ENCODE data around the gene CARHSP1.
"Not testable (repeated sequence)": the region's sequence is repeated elsewhere in the genome, so short reads cannot be mapped to it uniquely, and the experiment has no call there.

The CARHSP1 gene

DNA sequence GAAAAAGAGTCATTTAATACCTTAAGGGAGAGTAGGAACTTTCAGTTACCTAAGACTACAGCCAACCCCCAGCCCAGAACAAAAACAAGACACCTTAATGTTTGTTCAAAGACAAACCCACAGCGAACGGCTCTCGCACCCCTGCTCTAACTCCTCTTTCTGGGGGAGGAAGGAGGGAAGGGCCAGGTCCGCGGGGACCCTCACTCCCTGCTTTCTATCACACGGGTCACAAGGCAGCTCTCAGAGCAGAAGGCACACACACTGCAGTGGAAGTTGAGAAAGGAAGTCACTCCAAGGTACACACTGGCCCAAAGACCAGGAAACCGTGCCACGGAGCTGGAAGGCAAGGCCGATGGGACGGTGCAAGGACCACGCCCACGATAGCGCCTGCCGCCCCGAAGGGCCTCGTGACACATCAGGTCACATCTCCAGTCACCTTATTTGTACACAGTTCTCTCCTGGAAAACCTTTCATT, 23.3 kb upstream of the CARHSP1 start:
- DNase-seq = no peak

DNA sequence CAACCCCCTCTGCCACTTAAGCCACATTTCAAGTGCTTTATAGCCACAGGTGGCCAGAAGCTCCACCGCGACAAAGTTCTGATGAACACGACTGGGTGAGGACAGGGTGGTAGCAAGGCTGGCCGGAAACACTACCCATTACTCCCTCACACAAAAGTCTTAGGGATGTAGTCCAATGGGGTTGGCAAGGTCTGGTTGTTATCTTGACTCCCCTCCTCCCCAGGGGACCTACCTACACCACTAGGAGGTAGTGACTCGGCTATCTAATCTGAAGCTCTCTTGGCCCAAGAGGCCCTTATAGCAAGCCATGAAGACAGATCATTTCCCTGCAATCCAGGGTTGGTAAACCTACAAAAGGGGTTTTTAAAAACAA, 21.7 kb upstream of the CARHSP1 start:
- no peak for DNase-seq

DNA sequence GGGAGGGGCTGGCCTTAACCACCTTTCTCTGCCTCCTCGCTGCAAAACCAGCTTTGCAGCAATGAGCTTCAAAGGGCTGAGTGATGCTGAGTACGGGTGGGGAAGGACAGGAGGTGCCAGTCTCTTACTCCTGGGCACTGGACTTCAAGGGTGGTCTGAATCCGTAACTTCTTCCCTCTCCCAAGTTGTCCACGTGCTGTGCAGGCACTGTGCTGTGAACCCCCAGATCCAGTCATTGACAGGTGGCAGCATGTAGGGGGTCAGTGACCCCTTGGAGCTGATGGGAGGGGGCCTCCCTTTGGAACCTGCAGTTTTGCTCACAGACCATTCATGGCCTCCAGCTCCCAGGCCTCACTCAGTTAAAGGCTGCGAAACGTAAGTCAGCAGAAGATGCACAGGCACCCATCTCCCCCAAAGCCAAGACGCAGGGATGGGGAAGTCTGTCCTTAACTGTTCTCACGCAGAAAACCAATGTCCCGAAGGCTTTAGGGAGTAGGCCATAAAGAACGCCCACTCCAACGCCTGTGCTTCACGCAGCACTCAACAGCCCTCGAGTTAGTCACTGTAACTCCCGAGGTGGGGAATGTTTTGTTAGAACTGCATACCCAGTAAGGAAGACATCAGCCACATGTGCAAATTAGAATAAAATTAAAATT, 21.2 kb upstream of the CARHSP1 start:
- no peak for DNase-seq

DNA sequence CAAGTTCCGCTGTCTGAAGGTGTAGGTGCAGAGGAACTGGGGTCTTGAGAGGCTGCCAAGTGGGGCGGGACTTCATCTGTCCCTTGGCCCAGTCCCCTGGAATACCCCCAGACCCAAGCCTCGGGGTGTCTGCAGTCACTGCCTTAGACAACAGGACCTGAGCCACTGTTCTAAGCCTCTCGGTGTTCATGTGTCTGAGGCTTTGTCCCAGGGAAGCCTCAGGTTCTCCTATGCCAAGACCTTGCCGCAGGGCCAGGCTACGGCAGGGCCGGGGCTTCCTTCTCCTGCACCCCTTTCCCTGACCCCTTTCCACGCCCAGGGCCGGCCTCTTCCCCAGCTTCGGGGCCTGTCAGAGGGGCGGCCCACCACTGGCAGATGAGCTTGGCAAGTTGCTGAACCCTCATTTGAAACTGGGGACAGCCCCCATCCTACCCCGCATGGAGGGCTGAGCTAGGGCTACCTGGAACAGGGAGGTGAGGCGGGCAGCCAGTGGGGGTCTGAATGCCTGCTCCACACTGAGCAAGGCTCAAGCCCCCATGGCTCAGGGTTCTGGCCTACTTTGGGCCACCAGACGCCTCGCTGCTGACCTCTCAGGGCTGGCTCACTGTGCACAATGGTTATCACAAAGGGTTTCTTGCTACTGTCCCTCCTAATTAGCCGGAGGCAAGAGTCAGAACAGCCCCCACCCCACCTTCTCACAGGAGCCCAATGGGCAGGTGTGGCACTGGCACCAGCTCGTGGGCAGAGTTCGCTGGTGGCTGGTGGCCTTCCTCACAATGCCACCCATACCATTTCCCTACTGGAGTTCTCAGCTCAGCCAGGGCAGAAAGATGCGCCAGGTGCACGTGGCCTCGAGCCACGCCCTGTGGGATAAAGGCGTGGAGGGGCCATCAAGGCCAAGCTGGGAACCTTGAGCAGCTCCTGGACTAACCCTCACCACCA, 20.4 kb upstream of the CARHSP1 start:
- no peak for DNase-seq

DNA sequence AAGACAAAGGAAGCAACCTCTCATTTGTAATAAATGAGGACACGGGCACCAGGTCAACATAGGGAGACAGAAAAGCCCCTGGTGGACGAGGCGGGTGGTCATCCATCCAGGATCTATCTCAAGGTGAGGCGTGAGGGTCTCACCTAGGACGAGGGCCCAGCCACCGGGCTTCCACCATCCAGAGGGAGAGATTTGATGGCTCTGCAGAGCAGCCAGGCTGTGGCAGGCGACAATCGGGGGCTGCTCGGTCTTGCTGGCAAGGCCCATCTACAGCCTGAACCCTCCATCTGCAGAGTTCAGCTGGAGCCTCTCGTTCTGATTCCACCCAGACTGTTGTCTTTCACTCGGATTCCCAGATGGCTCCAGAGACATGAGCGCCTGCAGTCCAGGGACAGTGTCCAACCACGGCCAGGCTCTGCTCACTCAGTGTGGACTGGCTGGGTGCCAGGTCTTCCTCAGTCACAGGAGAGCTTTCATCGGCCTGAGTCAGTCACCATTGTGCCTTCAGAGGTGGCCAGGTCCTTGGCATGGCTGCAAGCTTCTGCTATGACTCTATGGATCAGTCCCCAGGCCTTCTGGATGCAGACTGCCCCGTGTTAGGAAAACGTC, 19.2 kb upstream of the CARHSP1 start:
- no peak for DNase-seq

DNA sequence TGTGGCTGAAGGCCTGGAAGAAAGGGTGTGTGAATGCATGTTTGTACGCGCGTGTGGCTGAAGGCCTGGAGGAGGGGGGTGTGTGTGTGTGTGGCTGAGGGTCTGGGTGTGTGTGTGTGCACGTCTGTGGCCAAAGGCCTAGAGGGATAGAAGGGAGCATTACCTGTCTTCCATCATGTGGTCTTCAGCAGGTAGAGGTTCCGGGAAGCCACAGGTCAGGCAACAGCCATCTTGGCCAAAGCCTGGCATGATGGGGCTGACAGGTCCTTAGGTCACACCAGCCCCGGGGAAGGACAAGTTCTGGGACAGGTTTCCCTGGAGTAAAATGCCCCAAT, 18.6 kb upstream of the CARHSP1 start:
- DNase-seq = no peak

DNA sequence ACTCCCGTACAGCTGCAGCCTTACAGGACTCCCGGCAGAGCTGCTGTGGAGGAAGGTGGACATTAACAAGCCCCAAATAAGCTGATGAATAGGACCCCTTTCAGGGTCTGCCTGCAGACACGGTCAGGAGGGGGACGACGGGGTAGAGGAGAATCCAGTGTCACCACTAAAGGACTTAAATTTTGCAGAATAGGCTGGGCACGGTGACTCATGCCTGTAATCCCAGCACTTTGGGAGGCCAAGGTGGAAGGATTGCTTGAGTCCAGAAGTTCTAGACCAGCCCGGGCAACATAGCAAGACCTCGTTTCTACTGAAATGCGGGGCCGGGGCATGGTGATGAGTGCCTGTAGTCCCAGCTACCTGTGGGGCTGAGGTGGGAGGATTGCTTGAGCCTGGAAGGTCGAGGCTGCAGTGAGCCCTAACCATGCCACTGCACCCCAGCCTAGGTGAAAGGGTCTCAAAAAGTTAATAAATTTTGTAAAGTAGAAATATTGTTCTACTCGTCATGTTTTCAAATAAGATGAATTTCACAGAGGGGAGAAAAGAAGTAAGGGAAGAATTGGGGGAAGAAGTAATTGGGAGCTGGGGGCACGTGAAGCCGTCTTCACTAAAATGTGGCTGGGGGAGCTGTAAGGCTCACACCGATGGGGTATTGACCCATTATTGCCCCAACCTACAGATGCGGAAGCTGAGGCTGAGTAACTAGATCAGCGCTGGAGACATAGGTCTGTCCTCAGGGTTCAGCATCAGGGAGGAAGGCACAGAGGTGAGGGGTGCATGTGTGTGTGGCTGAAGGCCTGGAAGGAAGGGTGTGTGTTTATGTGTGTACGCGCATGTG, 18.0 kb upstream of the CARHSP1 start:
- DNase-seq = no peak

DNA sequence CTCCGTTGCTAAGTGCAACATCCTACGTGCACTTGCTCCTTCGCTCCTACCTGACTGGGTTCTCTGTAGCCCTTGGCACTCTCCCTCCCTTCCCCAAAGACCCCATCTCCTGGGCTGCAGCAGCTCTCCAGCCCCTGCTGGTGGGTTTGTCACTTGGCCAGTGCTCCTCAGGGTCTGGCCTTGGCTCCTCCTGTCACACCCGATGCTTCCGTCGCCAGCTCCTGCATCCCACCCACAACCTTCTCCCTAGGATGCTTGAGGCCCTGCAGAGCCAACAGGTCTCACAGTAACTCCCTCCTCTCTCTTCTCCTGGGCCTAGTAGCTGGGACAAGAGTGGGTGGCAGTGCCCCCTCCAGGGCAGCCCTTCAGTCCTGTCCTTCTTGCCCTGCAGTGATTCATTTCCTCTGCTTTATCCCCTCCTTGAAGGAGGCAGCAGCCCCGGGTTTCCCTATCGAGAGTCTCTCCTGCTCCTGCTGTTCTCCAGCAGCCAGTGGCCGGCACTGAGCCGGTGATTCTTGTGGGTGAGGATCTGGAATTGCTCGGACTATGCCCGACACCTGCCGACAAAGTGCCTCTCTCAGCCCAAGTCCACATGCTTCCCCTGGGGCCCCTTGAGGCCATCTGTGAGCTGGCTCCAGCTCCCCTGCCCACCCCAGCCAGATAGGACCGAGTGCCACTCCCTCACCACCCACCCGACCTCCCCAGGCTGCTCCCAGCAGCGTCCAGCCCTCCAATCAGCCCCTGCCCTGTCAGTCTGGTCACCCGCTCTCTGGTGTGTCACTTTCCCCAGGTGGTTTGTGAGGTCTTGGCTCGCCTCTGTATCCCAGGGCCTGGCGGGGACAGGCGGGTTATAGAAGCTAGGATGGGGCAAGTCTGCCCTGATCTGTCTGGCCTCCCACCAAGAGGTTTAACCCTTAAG, 17.1 kb upstream of the CARHSP1 start:
- DNase-seq = no peak

DNA sequence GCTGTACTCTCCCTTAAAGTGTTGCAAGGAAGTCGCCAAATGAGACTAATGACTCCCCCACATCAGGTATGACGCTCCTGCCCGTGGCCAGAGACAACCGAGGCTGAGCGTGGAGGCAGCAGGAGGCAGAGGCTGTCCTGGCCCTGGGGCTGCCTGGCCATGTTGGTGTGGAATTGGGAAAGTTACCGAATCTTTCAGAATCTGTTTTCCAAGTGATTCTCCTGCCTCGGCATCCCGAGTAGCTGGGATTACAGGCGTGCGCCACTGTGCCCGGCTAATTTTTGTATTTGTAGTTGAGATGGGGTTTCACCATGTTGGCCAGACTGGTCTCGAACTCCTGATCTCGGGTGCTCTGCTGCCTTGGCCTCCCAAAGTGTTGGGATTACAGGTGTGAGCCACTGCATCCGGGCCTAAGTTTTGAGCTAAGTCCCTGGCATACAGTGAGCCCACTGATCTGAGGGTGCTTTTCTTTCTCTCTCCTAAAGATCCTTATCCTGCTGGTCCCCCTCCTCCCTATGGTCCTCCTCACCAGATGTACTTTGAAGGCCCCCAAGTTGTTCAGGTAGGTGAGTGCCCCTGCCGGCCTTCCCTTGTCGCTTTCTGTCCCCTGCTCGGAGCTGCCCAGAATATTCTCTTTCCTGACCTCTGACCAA, 14.0 kb upstream of the CARHSP1 start:
- no peak for DNase-seq

DNA sequence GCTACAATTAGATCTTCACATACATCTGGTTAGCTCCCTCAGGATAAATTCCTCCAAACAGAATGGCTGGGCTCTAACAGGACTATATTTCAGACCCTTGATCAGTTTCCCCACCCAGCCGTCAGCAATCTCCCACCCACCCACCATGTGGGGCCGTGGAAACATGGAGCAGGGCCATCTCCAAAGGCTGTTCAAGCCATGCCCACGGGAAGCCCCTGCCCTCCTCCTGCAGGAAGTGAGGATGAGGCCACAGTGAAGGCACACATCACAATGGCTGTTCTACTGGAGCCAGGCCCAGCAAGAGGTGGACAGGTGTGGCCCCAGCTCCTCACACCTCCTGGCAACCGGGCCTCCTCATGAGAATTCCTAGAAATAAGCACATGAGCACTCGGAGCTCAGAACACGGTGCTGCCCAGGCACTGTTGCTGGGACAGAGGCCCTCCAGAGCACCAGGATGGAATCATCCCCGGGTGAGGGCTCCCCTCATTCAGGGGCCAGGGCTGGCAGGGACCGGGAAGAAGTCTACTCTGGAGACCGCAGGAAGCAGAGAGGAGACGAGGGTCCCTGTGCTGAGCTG, 13.3 kb upstream of the CARHSP1 start, which contains the start of gene LITAFD:
TSS of gene LITAFD (plus strand) at position 311 of the 577 bp plus-strand sequence. CDS start 2,005 bp downstream, outside the sequence.
- DNase-seq = no peak

DNA sequence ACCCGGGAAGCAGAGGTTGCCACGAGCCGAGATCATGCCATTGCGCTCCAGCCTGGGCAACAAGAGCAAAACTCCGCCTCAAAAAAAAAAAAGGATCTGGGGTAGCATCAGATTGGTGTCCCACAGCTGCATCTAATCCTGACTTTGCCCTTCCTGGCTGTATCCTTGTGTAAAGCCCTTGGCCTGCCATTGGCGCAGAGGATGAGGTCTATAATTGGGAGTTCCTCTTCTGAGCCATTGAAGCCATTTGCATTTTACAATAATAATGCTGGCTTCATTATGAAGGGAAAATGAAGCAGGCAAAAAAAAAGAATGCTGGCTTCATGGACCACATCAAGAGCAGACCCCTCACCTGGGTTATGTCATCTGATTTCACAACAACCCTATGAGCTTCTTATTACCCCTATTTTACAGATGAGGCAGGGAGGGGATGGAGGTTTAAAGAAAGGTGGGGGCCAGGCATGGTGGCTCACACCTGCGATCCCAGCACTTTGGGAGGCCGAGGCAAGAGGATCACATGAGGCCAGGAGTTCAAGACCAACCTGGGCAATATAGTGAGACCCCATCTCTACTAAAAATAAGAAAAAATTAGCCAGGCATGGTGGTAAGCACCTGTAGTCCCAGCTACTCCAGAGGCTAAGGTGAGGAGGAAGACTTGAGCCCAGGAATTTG, 12.2 kb upstream of the CARHSP1 start:
- DNase-seq = no peak

DNA sequence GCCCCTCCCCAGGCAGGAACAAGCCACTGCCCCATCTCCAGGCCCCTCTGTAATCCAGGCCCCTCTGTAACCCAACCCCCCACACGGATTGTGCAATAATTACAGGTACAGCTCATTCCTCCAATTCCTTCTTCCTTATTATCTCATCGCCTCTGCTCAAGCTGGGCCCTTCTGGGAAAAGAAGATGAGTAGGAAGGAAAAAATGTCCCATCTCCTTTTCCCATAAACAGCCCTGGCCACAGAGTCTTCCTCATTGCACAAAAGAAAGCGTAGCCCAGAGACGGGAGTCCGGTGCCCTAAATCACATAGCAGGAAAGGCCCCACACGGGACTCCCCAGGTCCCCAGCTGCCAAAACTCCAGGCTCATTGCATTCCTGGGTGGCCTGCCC, 9.7 kb upstream of the CARHSP1 start:
- DNase-seq = no peak

DNA sequence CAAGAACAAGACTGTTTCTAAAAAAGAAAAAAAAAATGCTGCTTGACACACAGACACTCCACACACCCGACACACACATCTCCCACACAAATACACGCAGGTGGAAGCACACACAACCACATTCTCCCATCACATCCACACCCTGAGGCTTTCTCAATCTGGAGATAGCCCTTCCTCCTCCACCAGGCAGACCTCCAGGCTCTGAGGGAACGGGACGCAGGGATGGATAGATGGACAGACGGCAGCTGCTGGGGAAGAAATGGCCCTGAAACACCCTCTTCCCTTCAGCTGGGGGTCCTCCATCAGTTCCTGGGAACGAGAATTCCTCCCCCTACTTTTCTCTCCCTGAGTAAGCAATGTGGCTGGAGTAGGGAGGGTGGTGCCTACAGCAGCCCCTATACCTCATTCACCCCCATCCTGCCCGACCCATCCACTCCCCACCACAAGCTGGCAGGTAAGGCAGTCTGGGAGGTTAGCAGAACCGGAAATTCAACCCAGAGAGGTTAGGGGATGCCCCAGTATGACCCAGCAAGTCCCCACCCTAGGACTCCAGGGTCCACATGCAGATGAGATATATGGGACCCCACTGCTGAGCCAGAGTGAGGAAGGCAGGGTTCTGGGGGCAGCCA, 9.2 kb upstream of the CARHSP1 start:
- no peak for DNase-seq

DNA sequence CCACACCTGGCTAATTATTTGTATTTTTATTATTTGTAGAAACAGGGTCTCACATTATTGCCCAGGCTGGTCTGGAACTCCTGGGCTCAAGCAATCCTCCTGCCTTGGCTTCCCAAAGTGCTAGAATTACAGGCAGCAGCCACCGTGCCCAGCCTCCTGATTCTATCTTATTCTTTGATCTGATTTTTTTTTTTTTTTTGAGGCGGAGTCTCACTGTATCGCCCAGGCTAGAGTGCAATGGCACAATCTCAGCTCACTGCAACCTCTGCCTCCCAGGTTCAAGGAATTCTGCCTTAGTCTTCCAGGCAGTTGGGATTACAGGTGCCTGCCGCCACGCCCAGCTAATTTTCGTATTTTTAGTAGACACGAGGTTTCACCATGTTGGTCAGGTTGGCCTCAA, 6.5 kb upstream of the CARHSP1 start:
- DNase-seq = not testable (repeated sequence)

DNA sequence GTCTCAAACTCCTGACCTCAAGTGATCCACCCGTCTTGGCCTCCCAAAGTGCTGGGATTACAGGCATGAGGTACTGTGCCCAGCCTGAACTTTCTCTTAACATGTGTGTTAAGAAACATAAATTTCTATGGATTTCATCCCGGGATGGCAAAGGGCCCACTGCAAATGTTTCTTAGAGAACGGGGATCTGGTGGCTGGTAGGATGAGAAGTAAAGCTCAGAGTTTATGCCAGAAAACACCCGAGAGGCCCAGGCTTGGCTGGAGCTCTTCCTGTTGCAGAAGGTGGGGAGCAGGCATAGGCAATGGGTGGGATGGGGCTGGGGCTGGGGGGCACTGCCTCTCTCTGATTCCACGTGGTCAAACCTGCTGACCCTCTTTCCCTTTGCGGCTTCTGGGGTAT, 5.6 kb upstream of the CARHSP1 start:
- no peak for DNase-seq

DNA sequence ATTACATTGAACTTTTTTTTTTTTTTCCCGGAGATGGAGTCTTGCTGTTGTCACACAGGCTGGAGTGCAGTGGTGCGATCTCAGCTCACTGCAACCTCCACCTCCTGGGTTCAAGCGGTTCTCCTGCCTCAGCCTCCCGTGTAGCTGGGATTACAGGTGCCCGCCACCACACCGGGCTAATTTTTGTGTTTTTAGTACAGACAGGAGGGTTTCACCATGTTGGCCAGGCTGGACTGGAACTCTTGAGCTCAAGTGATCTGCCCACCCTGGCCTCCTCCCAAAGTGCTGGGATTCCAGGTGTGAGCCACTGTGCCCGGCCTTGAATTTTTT, 5.0 kb upstream of the CARHSP1 start:
- DNase-seq = not testable (repeated sequence)

DNA sequence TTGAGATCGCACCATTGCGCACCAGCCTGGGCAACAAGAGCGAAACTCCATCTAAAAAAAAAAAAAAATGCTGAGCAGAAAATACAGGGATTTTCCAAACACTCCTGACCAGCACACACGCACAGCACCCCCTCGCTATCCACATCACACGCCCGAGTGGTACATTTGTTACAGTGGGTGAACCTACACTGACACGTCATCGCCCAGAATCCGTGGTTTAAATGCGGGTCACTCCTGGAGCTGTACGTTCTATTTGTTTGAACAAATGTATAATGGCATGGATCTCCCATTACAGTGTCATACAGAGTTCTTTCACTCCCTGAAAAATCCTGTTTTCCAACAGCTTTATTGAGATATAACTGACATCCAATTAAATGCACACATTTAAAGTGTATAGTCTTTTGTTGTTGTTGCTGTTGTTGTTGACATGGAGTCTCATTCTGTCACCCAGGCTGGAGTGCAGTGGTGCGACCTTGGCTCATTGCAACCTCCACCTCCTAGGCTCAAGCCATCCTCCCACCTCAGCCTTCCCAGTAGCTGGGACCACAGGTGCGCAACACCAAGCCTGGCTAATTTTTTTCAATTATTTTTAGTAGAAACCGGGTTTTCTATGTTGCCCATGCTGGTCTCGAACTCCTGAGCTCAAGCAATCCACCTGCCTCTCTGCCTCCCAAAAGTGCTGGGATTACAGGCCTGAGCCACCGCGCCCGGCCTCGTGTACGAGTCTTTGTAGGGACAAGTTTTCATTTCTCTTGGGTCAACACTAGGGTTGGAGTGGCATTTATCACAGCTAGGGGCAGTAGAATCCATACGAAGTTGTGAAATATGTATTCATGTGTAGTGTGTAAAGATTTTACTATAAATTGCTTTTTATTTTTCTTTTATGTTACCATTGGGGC, 4.4 kb upstream of the CARHSP1 start:
- no peak for DNase-seq

DNA sequence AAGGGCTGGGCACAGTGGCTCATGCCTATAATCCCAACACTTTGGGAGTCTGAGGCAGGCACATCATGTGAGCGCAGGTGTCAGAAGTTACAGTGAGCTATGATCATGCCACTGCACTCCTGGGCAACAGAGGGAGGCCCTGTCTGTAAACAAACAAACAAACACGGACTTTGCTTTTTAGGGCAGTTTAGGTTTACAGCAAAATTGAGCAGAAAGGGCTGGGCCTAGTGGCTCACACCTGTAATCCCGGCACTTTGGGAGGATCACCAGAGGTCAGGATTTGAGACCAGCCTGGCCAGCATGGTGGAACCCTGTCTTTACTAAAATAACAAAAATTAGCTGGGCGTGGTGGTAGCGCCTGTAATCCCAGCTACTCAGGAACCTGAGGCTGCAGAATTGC, 3.3 kb upstream of the CARHSP1 start:
- DNase-seq = no peak

DNA sequence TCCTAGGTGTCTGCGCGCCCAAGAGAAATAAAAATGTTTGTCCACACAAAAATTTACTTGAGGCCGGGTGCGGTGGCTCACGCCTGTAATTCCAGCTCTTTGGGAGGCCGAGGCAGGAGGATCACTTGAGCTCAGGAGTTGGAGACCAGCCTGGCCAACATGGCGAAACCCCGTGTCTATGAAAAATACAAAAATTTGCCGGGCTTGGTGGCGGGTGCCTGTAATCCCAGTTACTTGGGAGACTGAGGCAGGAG, 1.1 kb upstream of the CARHSP1 start:
- not testable (repeated sequence) for DNase-seq

Data from cortex of kidney (tissue), 1 donor.